ENCODE results near the gene KRT84.
"Not testable (repeated sequence)": the region's sequence is repeated elsewhere in the genome, so short reads cannot be mapped to it uniquely, and the experiment has no call there.

DNA sequence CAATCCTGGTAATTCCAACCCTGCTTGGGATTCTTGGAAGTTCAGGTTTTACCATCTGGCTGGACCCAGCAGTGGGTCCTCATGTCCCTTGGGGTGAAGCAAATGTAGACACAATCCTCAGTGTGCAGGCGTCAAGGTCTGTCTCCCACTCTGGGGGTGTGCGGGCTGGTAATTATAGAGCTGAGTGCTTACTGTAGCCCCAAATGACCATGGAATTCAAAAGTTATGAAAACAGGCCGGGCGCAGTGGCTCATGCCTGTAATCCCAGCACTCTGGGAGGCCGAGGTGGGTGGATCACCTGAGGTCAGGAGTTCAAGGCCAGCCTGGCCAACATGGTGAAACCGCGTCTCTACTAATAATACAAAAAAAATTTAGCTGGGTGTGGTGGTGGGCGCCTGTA lies 40.4 kb downstream of the KRT84 start:
- not testable (repeated sequence) for TF ChIP-seq CTCF, POLR2A, EP300, POLR2AphosphoS5 (IDR thresholded peaks at IDR 0.05)

Measured in suprapubic skin (tissue), 4 donors.